Heart left ventricle (tissue), 16 donors: ENCODE data around the gene BTBD18. TPM values are rescaled to one million over a fixed set of nuclear protein-coding genes. Genes with fewer than 3 reads are reported as not detected.

Source experiments
- ATAC-seq, 4 donors: fragments of 200-7000 bp; cut with Tn5 transposase; one replicate each; pipeline ENCODE4 v1.9.1; 2020 to 2022; ENCODE audit warnings: moderate library complexity in 4 of 4, mild to moderate bottlenecking in 3 of 4, moderate number of reproducible peaks in 1 of 4
- DNase-seq, 5 donors: peaks; one replicate each; pipeline ENCODE4 v3.0.0-alpha.2; 2020
- H3K27ac ChIP-seq, 12 donors: fragments of 200-600 bp; sonication (generic) in 4 of 12; one replicate each; pipeline versions ENCODE4 v1.5.0 to v1.8.0; 2016 to 2022; ENCODE audit warnings: mild to moderate bottlenecking in 2 of 12
- H3K27me3 ChIP-seq, 9 donors: fragments of 200-600 bp; sonication (generic) in 2 of 9; one replicate each; pipeline versions ENCODE4 v1.5.1 to v1.8.0; 2016 to 2022; ENCODE audit warnings: mild to moderate bottlenecking in 3 of 9
- H3K36me3 ChIP-seq, 9 donors: fragments of 200-600 bp; sonication (generic) in 2 of 9; one replicate each; pipeline versions ENCODE4 v1.5.0 to v1.8.0; 2018 to 2022; ENCODE audit warnings: mild to moderate bottlenecking in 2 of 9
- H3K4me1 ChIP-seq, 12 donors: fragments of 200-600 bp; sonication (generic) in 4 of 12; one replicate each; pipeline versions ENCODE4 v1.5.0 to v1.8.0; 2016 to 2022; ENCODE audit warnings: mild to moderate bottlenecking in 3 of 12
- H3K4me3 ChIP-seq, 12 donors: fragments of 200-600 bp; sonication (generic) in 4 of 12; one replicate each; pipeline versions ENCODE4 v1.5.0 to v1.8.0; 2017 to 2022; ENCODE audit warnings: mild to moderate bottlenecking in 9 of 12, moderate library complexity in 4 of 12
- H3K9me3 ChIP-seq, 12 donors: fragments of 200-600 bp; sonication (generic) in 4 of 12; one replicate each; pipeline versions ENCODE4 v1.5.0 to v1.8.0; 2016 to 2022; ENCODE audit warnings: mild to moderate bottlenecking in 1 of 12
- CTCF ChIP-seq, 12 donors: fragments of 200-600 bp; sonication (generic) in 4 of 12; IDR thresholded peaks; one replicate each; pipeline versions ENCODE4 v1.5.0 to v1.8.0; 2018 to 2022; ENCODE audit warnings: antibody characterized with exemption in 12 of 12, mild to moderate bottlenecking in 5 of 12
- POLR2A ChIP-seq, 2 donors: fragments of 450-650 bp; IDR thresholded peaks; one replicate each; pipeline ENCODE4 v1.6.1; 2017; ENCODE audit warnings: antibody characterized with exemption in 2 of 2, mild to moderate bottlenecking in 2 of 2, moderate library complexity in 2 of 2
- whole genome bisulfite sequencing, 4 donors: extraction: QIAGEN DNeasy Blood & Tissue Kit in 2 of 4; methylation state at CpG; one replicate each; pipeline versions ENCODE4 v1.1.5 to v1.1.7; 2013 to 2018; 5-methylcytosine and 5-hydroxymethylcytosine counted together
- intact Hi-C, 10 donors: fragments of 100-400 bp; cut with DNase I; formaldehyde crosslinking; loops; one replicate each; pipeline versions ENCODE4 v1.11.1 to v1.14.2; 2022
- polyA plus RNA-seq, 2 donors: library from polyadenylated mRNA; stranded (reverse); fragments of 200-250 nt; gene quantifications; one replicate each; pipeline ENCODE4 v1.2.3, GENCODE V29; 2013
- total RNA-seq, 9 donors: library from RNA; depleted of rRNA in 2 of 9; stranded (reverse); fragments of >200 nt in 2 of 9; fragmentation: NEBNext Ultra II Directional in 3 of 9; extraction: Animal tissue kit (Norgen Biotek cat#: 25700) in 3 of 9; gene quantifications; one replicate each; pipeline versions ENCODE4 v1.1.0 to v1.2.4, GENCODE V29; 2016 to 2023
- donor health status: ischemic (EF 13 %, LVEDD 7.1; RV severe dilation, severe dysfunction).
- donor health status: healthy with polysubstance abuse.
- donor health status: DM: no; HTN: yes; CAD: no.
- donor health status: DM: no; HTN: no; CAD: no.
- donor health status: ischemic (EF 25% LVEDD 6.9; RV normal size, moderate dysfunction).
- donor health status: ischemic (EF 25% LVEDD 5.7; RV mildly dilated, moderate dysfunction).
- donor health status: healthy.
- donor health status: DM: yes; HTN: yes; CAD: no.
- donor health status: ischemic (EF 35%, LVEDD 5.7; RV mildly dilated, moderate dysfunction).
- donor health status: nonischemic (EF 11% LVEDD 7.7; RV severe dilation, severe dysfunction).
- donor health status: DM: yes; HTN: yes; CAD: no.
- donor health status: PGD.
- donor health status: ischemic (EF 29% LVEDD 5.4; RV normal size, mild dysfunction).
- donor health status: nonischemic (EF 23%, LVEDD 6.1; RV moderate dilation, normal function).

The BTBD18 gene
- total and polyA plus RNA-seq, 11 donors = 0.11 TPM; not detected in 10

GRCh38 chr11:57781529-57781943 is 29.9 kb upstream of the BTBD18 start:
- WGBS, 4 donors = 30 to 54% (median 32%) methylated on average over 3 of the region's 3 CpGs
- no peaks in the 10 kb centered on the region for H3K9me3 ChIP-seq
- peaks cover 30 to 100% (median 92%) of the 10 kb centered on the region in 12 donors for H3K4me1 ChIP-seq
- peak in 4 of 5 donors; percentile 36 to 67 (median 42) for DNase-seq
- H3K27me3 ChIP-seq = no peaks in the 10 kb centered on the region
- H3K4me3 ChIP-seq = no peak overlapping the region
- peak overlapping the region; percentile 77 to 97 (median 91) for H3K27ac ChIP-seq
- TF ChIP-seq POLR2A (IDR thresholded peaks at IDR 0.05) (no peak), CTCF (IDR thresholded peaks at IDR 0.05) (no peak)
- peaks cover 0 to 2% (median 0%) of the 10 kb centered on the region in 9 donors for H3K36me3 ChIP-seq
- ATAC-seq = peak; percentile 12 to 62 (median 36)
- intact Hi-C loops = no loop called here

GRCh38 chr11:57779276-57779675 is 27.7 kb upstream of the BTBD18 start:
- peak overlapping the region in 9 of 12 donors; percentile 20 to 51 (median 29) for H3K4me3 ChIP-seq
- peak in 1 of 12 donors; percentile 15 for TF ChIP-seq CTCF (IDR thresholded peaks at IDR 0.05)
- no peak for TF ChIP-seq POLR2A (IDR thresholded peaks at IDR 0.05)
- peak overlapping the region; percentile 77 to 97 (median 91) for H3K27ac ChIP-seq
- no peaks in the 10 kb centered on the region for H3K36me3 ChIP-seq
- no peaks in the 10 kb centered on the region for H3K27me3 ChIP-seq
- 0 to 9% (median 7%) methylated on average over 1 of the region's 1 CpG for WGBS, 4 donors
- ATAC-seq = peak; percentile 52 to 62 (median 58)
- DNase-seq = peak in 4 of 5 donors; percentile 31 to 58 (median 40)
- H3K9me3 ChIP-seq = no peaks in the 10 kb centered on the region
- intact Hi-C loops = loop anchor here in 3 of 10 donors (2.0 to 10.0 kb wide), 3 partner anchors 14 to 246 kb away; partner anchors contain the start of gene OR9Q1 (in 1 of the 3)
- peaks cover 28 to 100% (median 94%) of the 10 kb centered on the region in 12 donors for H3K4me1 ChIP-seq

- 0 to 8% (median 3%) methylated on average over 6 of the region's 6 CpGs for WGBS, 4 donors
- ATAC-seq (peak; percentile 90 to 94 (median 92)), DNase-seq (peak; percentile 91 to 97 (median 94))
- peaks cover 28 to 100% (median 96%) of the 10 kb centered on the region in 12 donors for H3K4me1 ChIP-seq
- H3K27ac ChIP-seq = peak overlapping the region; percentile 77 to 97 (median 91)
- intact Hi-C loops = loop anchor here in 3 of 10 donors (2.0 to 10.0 kb wide), 3 partner anchors 14 to 246 kb away; partner anchors contain the start of gene OR9Q1 (in 1 of the 3)
- TF ChIP-seq CTCF (IDR thresholded peaks at IDR 0.05) (no peak), POLR2A (IDR thresholded peaks at IDR 0.05) (peak in 1 of 2 donors; percentile 45)
- no peaks in the 10 kb centered on the region for H3K36me3 ChIP-seq
- H3K27me3 ChIP-seq = no peaks in the 10 kb centered on the region
- H3K4me3 ChIP-seq = peak overlapping the region in 11 of 12 donors; percentile 7 to 51 (median 23)
- H3K9me3 ChIP-seq = no peaks in the 10 kb centered on the region
Observed at GRCh38 chr11:57778318-57779037, 26.9 kb upstream of the BTBD18 start.

- H3K27me3 ChIP-seq = no peaks in the 10 kb centered on the region
- DNase-seq (peak in 2 of 5 donors; percentile 35 to 50), ATAC-seq (peak; percentile 9 to 45 (median 12))
- H3K9me3 ChIP-seq = no peaks in the 10 kb centered on the region
- peaks cover 28 to 100% (median 97%) of the 10 kb centered on the region in 12 donors for H3K4me1 ChIP-seq
- TF ChIP-seq POLR2A (IDR thresholded peaks at IDR 0.05) = no peak
- TF ChIP-seq CTCF (IDR thresholded peaks at IDR 0.05) = no peak
- WGBS, 4 donors = 2 to 15% (median 11%) methylated on average over 3 of the region's 3 CpGs
- intact Hi-C loops = loop anchor here in 4 of 10 donors (2.0 to 10.0 kb wide), 3 partner anchors 15 to 247 kb away; partner anchors contain the start of gene OR9Q1 (in 1 of the 4)
- H3K4me3 ChIP-seq = peak overlapping the region in 11 of 12 donors; percentile 7 to 51 (median 23)
- no peaks in the 10 kb centered on the region for H3K36me3 ChIP-seq
- H3K27ac ChIP-seq = peak overlapping the region; percentile 77 to 97 (median 91)
Observed at GRCh38 chr11:57777969-57778317, 26.3 kb upstream of the BTBD18 start.
